ENCODE results near the gene CAPN13. TPM values are rescaled to one million over a fixed set of nuclear protein-coding genes. Genes with fewer than 3 reads are reported as not detected.

The CAPN13 gene
- total RNA-seq, result 0.24 TPM in 1 of 2 replicates, not detected in the other

GRCh38 chr2:30807249-30807648 lies at the start of gene CAPN13:
Gene CAPN13 (minus strand): TSS chr2:30807446. CDS start chr2:30787325, 20,121 bp downstream.

